ENCODE data around the gene CADM3. TPM values are rescaled to one million over a fixed set of nuclear protein-coding genes. Genes with fewer than 3 reads are reported as not detected.

CADM3 gene
- total RNA-seq, 2 donors from 2014 or later = 7.2 to 8.7 TPM

- no peak for DNase-seq (ENCODE audit: low spot score)
- Histone ChIP-seq H3K27ac (no peak overlapping the region), H3K9me3 (no peaks in the 10 kb centered on the region), H3K36me3 (no peaks in the 10 kb centered on the region), H3K4me3 (no peak overlapping the region), H3K4me1 (ENCODE audit: control insufficient read depth in 1 of 2, low read depth in 2 of 2) (no peaks in the 10 kb centered on the region), H3K27me3 (replicated peaks; ENCODE audit: insufficient read depth) (no peaks in the 10 kb centered on the region)
- TF ChIP-seq CTCF (IDR thresholded peaks at IDR 0.05) = no peak
- no peak for ATAC-seq (ENCODE audit: insufficient number of reproducible peaks, low FRiP score, low read depth)
Observed at GRCh38 chr1:159228554-159228953, 57.1 kb downstream of the CADM3 start.

GRCh38 chr1:159229260-159229885 lies 58.0 kb downstream of the CADM3 start:
- H3K4me1 ChIP-seq (ENCODE audit: control insufficient read depth in 1 of 2, low read depth in 2 of 2) = no peaks in the 10 kb centered on the region
- no peak overlapping the region for H3K27ac ChIP-seq
- H3K4me3 ChIP-seq = no peak overlapping the region
- H3K9me3 ChIP-seq = no peaks in the 10 kb centered on the region
- TF ChIP-seq CTCF (IDR thresholded peaks at IDR 0.05) = no peak
- no peak for ATAC-seq (ENCODE audit: insufficient number of reproducible peaks, low FRiP score, low read depth)
- no peaks in the 10 kb centered on the region for H3K27me3 ChIP-seq (replicated peaks; ENCODE audit: insufficient read depth)
- DNase-seq (ENCODE audit: low spot score) = no peak
- H3K36me3 ChIP-seq = no peaks in the 10 kb centered on the region

GRCh38 chr1:159229896-159230295 lies 58.5 kb downstream of the CADM3 start:
- no peak overlapping the region for H3K4me3 ChIP-seq
- no peaks in the 10 kb centered on the region for H3K9me3 ChIP-seq
- DNase-seq (ENCODE audit: low spot score) (no peak), ATAC-seq (ENCODE audit: insufficient number of reproducible peaks, low FRiP score, low read depth) (no peak)
- H3K36me3 ChIP-seq = no peaks in the 10 kb centered on the region
- no peaks in the 10 kb centered on the region for H3K4me1 ChIP-seq (ENCODE audit: control insufficient read depth in 1 of 2, low read depth in 2 of 2)
- no peaks in the 10 kb centered on the region for H3K27me3 ChIP-seq (replicated peaks; ENCODE audit: insufficient read depth)
- no peak for TF ChIP-seq CTCF (IDR thresholded peaks at IDR 0.05)
- H3K27ac ChIP-seq = no peak overlapping the region

GRCh38 chr1:159239551-159240220 lies 68.3 kb downstream of the CADM3 start:
- no peak for DNase-seq (ENCODE audit: low spot score)
- Histone ChIP-seq H3K27ac (no peak overlapping the region), H3K4me1 (ENCODE audit: control insufficient read depth in 1 of 2, low read depth in 2 of 2) (no peaks in the 10 kb centered on the region), H3K4me3 (no peak overlapping the region), H3K36me3 (no peaks in the 10 kb centered on the region), H3K9me3 (no peaks in the 10 kb centered on the region), H3K27me3 (replicated peaks; ENCODE audit: insufficient read depth) (no peaks in the 10 kb centered on the region)
- ATAC-seq (ENCODE audit: insufficient number of reproducible peaks, low FRiP score, low read depth) = no peak
- TF ChIP-seq CTCF (IDR thresholded peaks at IDR 0.05) = no peak

GRCh38 chr1:159247266-159247665 lies 75.9 kb downstream of the CADM3 start:
- Histone ChIP-seq H3K9me3 (peaks cover 4% of the 10 kb centered on the region), H3K27ac (no peak overlapping the region), H3K36me3 (no peaks in the 10 kb centered on the region), H3K27me3 (replicated peaks; ENCODE audit: insufficient read depth) (no peaks in the 10 kb centered on the region), H3K4me3 (no peak overlapping the region), H3K4me1 (ENCODE audit: control insufficient read depth in 1 of 2, low read depth in 2 of 2) (no peaks in the 10 kb centered on the region)
- no peak for ATAC-seq (ENCODE audit: insufficient number of reproducible peaks, low FRiP score, low read depth)
- no peak for TF ChIP-seq CTCF (IDR thresholded peaks at IDR 0.05)
- no peak for DNase-seq (ENCODE audit: low spot score)
